Endothelial cell of umbilical vein (primary cell): ENCODE results near the gene NMU. TPM values are rescaled to one million over a fixed set of nuclear protein-coding genes. Genes with fewer than 3 reads are reported as not detected.

Source experiments
- BruUV-seq: library from RNA; stranded (reverse); fragments of 400-500 nt; replicated peaks from 2 replicates; lab custom pipeline; 2021; lab: Mats Ljungman, UMichigan
- CTCF ChIA-PET: fragments of 300-600, 350-600 bp; sonication (Branson Sonifier 250); formaldehyde crosslinking; loops from one replicate; lab custom pipeline; 2021; ENCODE audit warnings: antibody characterized with exemption, inconsistent platforms; lab: Charles Lee
- POLR2A ChIA-PET: fragments of 300-600, 350-600 bp; sonication (Branson Sonifier 250); formaldehyde crosslinking; loops from one replicate; lab custom pipeline; 2021; ENCODE audit warnings: antibody characterized with exemption, inconsistent platforms; lab: Charles Lee
- DNase-seq: peaks from one replicate; pipeline ENCODE4 v3.0.0-alpha.2; 2011; ENCODE audit warnings: low read depth, low spot score
- FAIRE-seq: peaks from 2 replicates; lab custom pipeline; 2011; peaks lifted over from hg19 to GRCh38; lab: Jason Lieb, UNC
- H2AFZ ChIP-seq: 2 replicates; pipeline ENCODE4 v1.6.0; 2012; ENCODE audit warnings: low read depth, low read length, control low read depth, inconsistent platforms
- H3K27ac ChIP-seq: 2 replicates; pipeline ENCODE4 v1.5.1; 2011; ENCODE audit warnings: low read depth, mild to moderate bottlenecking, control low read depth, low read length, moderate library complexity; ENCODE audit not compliant: insufficient read depth
- H3K27me3 ChIP-seq, 2 experiments: 2 replicates each; pipeline versions ENCODE4 v1.6.0 to v1.6.1; 2011; ENCODE audit warnings: low read length in 2 of 2, mixed read lengths in 1 of 2; ENCODE audit not compliant: control insufficient read depth in 2 of 2, insufficient read depth in 2 of 2
- H3K36me3 ChIP-seq, 2 experiments: 2 replicates in 1 of 2; 3 replicates in 1 of 2; pipeline ENCODE4 v1.5.1; 2011; ENCODE audit warnings: low read length in 2 of 2, mild to moderate bottlenecking in 1 of 2, moderate library complexity in 1 of 2; ENCODE audit not compliant: control insufficient read depth in 2 of 2, insufficient read depth in 2 of 2; ENCODE audit errors: extremely low read depth in 1 of 2
- H3K4me1 ChIP-seq: 3 replicates; pipeline ENCODE4 v1.5.1; 2011; ENCODE audit warnings: mild to moderate bottlenecking, low read length; ENCODE audit not compliant: control insufficient read depth, insufficient read depth; ENCODE audit errors: extremely low read depth
- H3K4me2 ChIP-seq: 2 replicates; pipeline ENCODE4 v1.6.1; 2011; ENCODE audit warnings: low read length, control low read depth, mixed read lengths; ENCODE audit not compliant: insufficient read depth
- H3K4me3 ChIP-seq, 3 experiments: fragments of 200-600 bp in 1 of 3; sonication (generic), shearing (Covaris generic) in 1 of 3; replicated peaks in 1 of 3; 2 replicates each; pipeline ENCODE4 v1.5.1; 2011 to 2016; ENCODE audit warnings: control low read depth in 3 of 3, low read length in 3 of 3, mild to moderate bottlenecking in 2 of 3, inconsistent platforms in 1 of 3, low read depth in 1 of 3, moderate library complexity in 1 of 3; ENCODE audit not compliant: insufficient read depth in 1 of 3
- H3K79me2 ChIP-seq: 2 replicates; pipeline ENCODE4 v1.6.0; 2012; ENCODE audit warnings: low read length, inconsistent platforms; ENCODE audit not compliant: control insufficient read depth, insufficient read depth
- H3K9ac ChIP-seq: replicated peaks from 2 replicates; pipeline ENCODE3; 2011; ENCODE audit warnings: low read length, control low read depth; ENCODE audit not compliant: insufficient read depth; ENCODE audit errors: extremely low read depth
- H3K9me1 ChIP-seq: replicated peaks from 3 replicates; pipeline ENCODE4 v1.6.0; 2011; ENCODE audit warnings: mild to moderate bottlenecking, low read length; ENCODE audit not compliant: control insufficient read depth, insufficient read depth; ENCODE audit errors: extremely low read depth
- H3K9me3 ChIP-seq: replicated peaks from 2 replicates; pipeline ENCODE4 v1.5.1; 2012; ENCODE audit warnings: low read length, inconsistent platforms; ENCODE audit not compliant: control insufficient read depth, insufficient read depth
- H4K20me1 ChIP-seq: replicated peaks from 2 replicates; pipeline ENCODE3; 2011; ENCODE audit warnings: mild to moderate bottlenecking, low read length; ENCODE audit not compliant: control insufficient read depth, insufficient read depth; ENCODE audit errors: extremely low read depth
- CTCF ChIP-seq, 2 donors: IDR thresholded peaks; 1 replicate in 1 of 2; 2 replicates in 1 of 2; pipeline ENCODE4 v1.5.1; 2011; ENCODE audit warnings: low read length in 2 of 2, mild to moderate bottlenecking in 2 of 2, moderate library complexity in 2 of 2, control low read depth in 1 of 2, inconsistent platforms in 1 of 2, low read depth in 1 of 2; ENCODE audit not compliant: insufficient read depth in 1 of 2; ENCODE audit errors: extremely low read depth in 1 of 2
- EZH2 ChIP-seq: IDR thresholded peaks from 2 replicates; pipeline ENCODE4 v1.6.1; 2012; ENCODE audit warnings: borderline replicate concordance, low read depth, mild to moderate bottlenecking, moderate library complexity, low read length, inconsistent platforms; ENCODE audit not compliant: severe bottlenecking
- FOS ChIP-seq: IDR thresholded peaks from 2 replicates; pipeline ENCODE4 v1.6.1; 2011; ENCODE audit warnings: mild to moderate bottlenecking, low read length, moderate library complexity, borderline replicate concordance; ENCODE audit not compliant: insufficient read depth
- GATA2 ChIP-seq: IDR thresholded peaks from 2 replicates; pipeline ENCODE4 v1.7.0; 2011; ENCODE audit warnings: low read depth, mild to moderate bottlenecking, moderate library complexity, mixed read lengths, low read length; ENCODE audit not compliant: insufficient read length, insufficient read depth
- JUN ChIP-seq: IDR thresholded peaks from 2 replicates; pipeline ENCODE4 v1.6.1; 2011; ENCODE audit warnings: borderline replicate concordance, low read depth; ENCODE audit not compliant: insufficient read length, insufficient read depth
- MAX ChIP-seq: IDR thresholded peaks from 2 replicates; pipeline ENCODE4 v1.6.1; 2011; ENCODE audit not compliant: insufficient read depth, insufficient read length
- MYC ChIP-seq: IDR thresholded peaks from one replicate; pipeline ENCODE4 v1.6.1; 2011; ENCODE audit warnings: mild to moderate bottlenecking, low read depth, low read length
- POLR2A ChIP-seq: IDR thresholded peaks from 2 replicates; pipeline ENCODE4 v1.6.1; 2012; ENCODE audit warnings: low read depth, mild to moderate bottlenecking, control low read depth, low read length
- POLR2AphosphoS5 ChIP-seq: IDR thresholded peaks from 2 replicates; pipeline ENCODE4 v1.6.1; 2012; ENCODE audit warnings: low read depth, mild to moderate bottlenecking, control low read depth, low read length, moderate library complexity; ENCODE audit not compliant: insufficient read depth
- dilution Hi-C: fragments of 300-500 bp; cut with MboI; formaldehyde crosslinking; loops from one replicate; pipeline ENCODE4 v1.15.0; 2019; ENCODE audit warnings: low sequenced_read_pairs; ENCODE audit not compliant: extremely low pct_ligation_motif_present
- intact Hi-C: fragments of 100-400 bp; cut with micrococcal nuclease; formaldehyde crosslinking; loops from one replicate; pipeline ENCODE4 v1.10.0; 2022
- polyA plus RNA-seq, 4 experiments: library from polyadenylated mRNA; depleted of rRNA in 3 of 4; stranded (reverse) in 3 of 4; unstranded in 1 of 4; fragments of >200 nt; gene quantifications; 2 replicates each; pipeline versions ENCODE4 v1.2.1 to v1.2.3, GENCODE V29; 2011 to 2012; ENCODE audit warnings: missing spikeins in 1 of 4
- total RNA-seq: library from RNA; stranded (reverse); gene quantifications from 2 replicates; pipeline ENCODE4 v1.2.3, GENCODE V29; 2021

The NMU gene
- total and polyA plus RNA-seq, 2 donors (not counting 3 experiments of a cell fraction or from before 2014, with no cell fraction given) = 1.4 to 3.7 TPM

GRCh38 chr4:55571806-55572205, 64.3 kb downstream of the NMU start:
- intact Hi-C loops = no loop called here
- BruUV-seq = no TSS peak
- POLR2A ChIA-PET = no interaction called here
- CTCF ChIA-PET = no interaction called here
- Histone ChIP-seq H4K20me1 (no peaks in the 10 kb centered on the region), H3K4me3 (no peak overlapping the region), H3K4me1 (no peaks in the 10 kb centered on the region), H2AFZ (no peak overlapping the region), H3K27me3 (peaks cover 3 to 4% of the 10 kb centered on the region in 2 experiments), H3K4me2 (no peak overlapping the region), H3K9me3 (no peaks in the 10 kb centered on the region), H3K36me3 (no peaks in the 10 kb centered on the region), H3K27ac (no peak overlapping the region), H3K79me2 (no peaks in the 10 kb centered on the region), H3K9ac (no peak overlapping the region), H3K9me1 (no peaks in the 10 kb centered on the region)
- dilution Hi-C loops = no loop called here
- no peak for FAIRE-seq
- no peak for DNase-seq
- TF ChIP-seq CTCF (IDR thresholded peaks at IDR 0.05; ENCODE audit: extremely low read depth in 1 of 2, insufficient read depth in 1 of 2, low read depth in 1 of 2, low read length in 2 of 2) = no peak
- no peak for TF ChIP-seq GATA2
- TF ChIP-seq MYC = no peak
- no peak for TF ChIP-seq MAX
- no peak for TF ChIP-seq POLR2AphosphoS5
- no peak for TF ChIP-seq POLR2A
- TF ChIP-seq JUN = no peak
- no peak for TF ChIP-seq EZH2
- TF ChIP-seq FOS = no peak
